Neural cell (in vitro differentiated cells): ENCODE measurements around the gene AGK. TPM values are rescaled to one million over a fixed set of nuclear protein-coding genes. Genes with fewer than 3 reads are reported as not detected.

Experiments
- H2AFZ ChIP-seq: fragments of 200-600, 300-800 bp; sonication (generic), shearing (Covaris generic); 2 replicates; pipeline ENCODE4 v1.6.0; 2014; ENCODE audit warnings: low read depth, mild to moderate bottlenecking, antibody characterized with exemption, low read length, moderate library complexity
- H3F3A ChIP-seq: fragments of 200-600 bp; shearing (Covaris generic); 2 replicates; pipeline ENCODE4 v1.6.1; 2016; ENCODE audit warnings: mild to moderate bottlenecking, moderate library complexity, mixed read lengths, antibody characterized with exemption, low read length; ENCODE audit not compliant: insufficient read depth, poor library complexity, severe bottlenecking
- H3K27ac ChIP-seq: fragments of 200-600, 300-800 bp; sonication (generic), shearing (Covaris generic); 2 replicates; pipeline ENCODE4 v1.5.1; 2014; ENCODE audit warnings: mild to moderate bottlenecking, low read length, moderate library complexity
- H3K27me3 ChIP-seq: fragments of 300-800, 200-600 bp; sonication (generic), shearing (Covaris generic); 2 replicates; pipeline ENCODE4 v1.6.0; 2014; ENCODE audit warnings: mild to moderate bottlenecking, low read depth, low read length, moderate library complexity; ENCODE audit not compliant: insufficient read depth
- H3K36me3 ChIP-seq: fragments of 300-800, 200-600 bp; sonication (generic), shearing (Covaris generic); 2 replicates; pipeline ENCODE4 v1.5.1; 2014; ENCODE audit warnings: mild to moderate bottlenecking, antibody characterized with exemption, low read length, moderate library complexity; ENCODE audit not compliant: insufficient read depth
- H3K4me2 ChIP-seq: fragments of 300-800, 200-600 bp; sonication (generic), shearing (Covaris generic); 2 replicates; pipeline ENCODE4 v1.6.0; 2014; ENCODE audit warnings: mild to moderate bottlenecking, low read length
- H3K4me3 ChIP-seq: fragments of 300-800, 200-600 bp; sonication (generic), shearing (Covaris generic); 2 replicates; pipeline ENCODE4 v1.5.1; 2014; ENCODE audit warnings: mild to moderate bottlenecking, low read length, moderate library complexity
- H3K79me2 ChIP-seq: fragments of 200-600 bp; shearing (Covaris generic); replicated peaks from 2 replicates; pipeline ENCODE4 v1.6.0; 2014; ENCODE audit warnings: mild to moderate bottlenecking, low read length, moderate library complexity; ENCODE audit not compliant: insufficient read depth
- H3K9ac ChIP-seq: fragments of 300-800, 200-600 bp; sonication (generic), shearing (Covaris generic); 2 replicates; pipeline ENCODE4 v1.6.1; 2016; ENCODE audit warnings: mild to moderate bottlenecking, low read length, mixed read lengths
- H3K9me2 ChIP-seq: fragments of 200-600 bp; shearing (Covaris generic); 2 replicates; pipeline ENCODE4 v1.6.1; 2016; ENCODE audit warnings: mild to moderate bottlenecking, low read length, mixed read lengths; ENCODE audit not compliant: insufficient read depth
- H3K9me3 ChIP-seq: fragments of 200-600, 300-800 bp; sonication (generic), shearing (Covaris generic); 2 replicates; pipeline ENCODE4 v1.6.1; 2016; ENCODE audit warnings: mild to moderate bottlenecking, mixed run types, low read length, moderate library complexity, mixed read lengths
- H4K20me1 ChIP-seq: fragments of 200-600 bp; shearing (Covaris generic); 2 replicates; pipeline ENCODE4 v1.6.1; 2016; ENCODE audit warnings: mild to moderate bottlenecking, mixed run types; ENCODE audit not compliant: insufficient read depth
- CTCF ChIP-seq: fragments of 450-650 bp; IDR thresholded peaks from 2 replicates; pipeline ENCODE4 v1.5.1; 2014; ENCODE audit warnings: antibody characterized with exemption, mild to moderate bottlenecking, moderate library complexity; ENCODE audit not compliant: poor library complexity, severe bottlenecking
- EP300 ChIP-seq: fragments of 450-650 bp; conservative IDR thresholded peaks from 2 replicates; pipeline ENCODE4 v1.6.1; 2014; ENCODE audit warnings: antibody characterized with exemption, mild to moderate bottlenecking, moderate library complexity; ENCODE audit not compliant: poor library complexity, severe bottlenecking
- EZH2 ChIP-seq: fragments of 200-600, 300-800 bp; shearing (Covaris generic), sonication (generic); IDR thresholded peaks from 2 replicates; pipeline ENCODE4 v1.6.1; 2014; ENCODE audit warnings: antibody characterized with exemption, low read length, borderline replicate concordance, mild to moderate bottlenecking; ENCODE audit not compliant: insufficient read depth, poor library complexity, severe bottlenecking
- MXI1 ChIP-seq: fragments of 450-650 bp; conservative IDR thresholded peaks from 2 replicates; pipeline ENCODE4 v1.6.1; 2014; ENCODE audit warnings: antibody characterized with exemption, mild to moderate bottlenecking; ENCODE audit not compliant: poor library complexity, severe bottlenecking
- POLR2AphosphoS5 ChIP-seq: IDR thresholded peaks from 2 replicates; pipeline ENCODE4 v1.6.1; 2012
- RAD21 ChIP-seq: fragments of 450-650 bp; conservative IDR thresholded peaks from 2 replicates; pipeline ENCODE4 v1.6.1; 2014; ENCODE audit warnings: antibody characterized with exemption, mild to moderate bottlenecking, moderate library complexity
- REST ChIP-seq: IDR thresholded peaks from 2 replicates; pipeline ENCODE4 v1.6.1; 2012; ENCODE audit warnings: borderline replicate concordance
- SMC3 ChIP-seq: fragments of 450-650 bp; conservative IDR thresholded peaks from 2 replicates; pipeline ENCODE4 v1.6.1; 2014; ENCODE audit warnings: antibody characterized with exemption, mild to moderate bottlenecking, moderate library complexity; ENCODE audit not compliant: poor library complexity
- TAF1 ChIP-seq: IDR thresholded peaks from 2 replicates; pipeline ENCODE4 v1.6.1; 2012; ENCODE audit warnings: low read depth
- polyA plus RNA-seq: library from polyadenylated mRNA; depleted of rRNA; stranded (reverse); fragments of >200 nt; gene quantifications from 2 replicates; pipeline ENCODE4 v1.2.3, GENCODE V29; 2014

Gene AGK
- polyA plus RNA-seq, 1 donor from 2014 or later, result 59.8 TPM

GRCh38 chr7:141537906-141538305, 13.3 kb upstream of the AGK start:
- no peak overlapping the region for H3K4me3 ChIP-seq
- H3K27me3 ChIP-seq, result no peaks in the 10 kb centered on the region
- H3K9ac ChIP-seq, result no peak overlapping the region
- no peaks in the 10 kb centered on the region for H3K36me3 ChIP-seq
- no peaks in the 10 kb centered on the region for H3K79me2 ChIP-seq
- H3K4me2 ChIP-seq, result no peak overlapping the region
- TF ChIP-seq EZH2 (no peak), REST (no peak), CTCF (no peak)
- H3K9me2 ChIP-seq, result no peaks in the 10 kb centered on the region
- no peak overlapping the region for H3K27ac ChIP-seq
- H3K9me3 ChIP-seq, result no peaks in the 10 kb centered on the region
- H3F3A ChIP-seq, result no peaks in the 10 kb centered on the region
- H4K20me1 ChIP-seq, result no peaks in the 10 kb centered on the region
- H2AFZ ChIP-seq, result no peak overlapping the region

- H3K27ac ChIP-seq, result no peak overlapping the region
- H2AFZ ChIP-seq, result no peak overlapping the region
- H3K9me2 ChIP-seq, result no peaks in the 10 kb centered on the region
- no peaks in the 10 kb centered on the region for H3F3A ChIP-seq
- H3K27me3 ChIP-seq, result no peaks in the 10 kb centered on the region
- H3K4me3 ChIP-seq, result no peak overlapping the region
- TF ChIP-seq RAD21 (no peak), TAF1 (no peak), EP300 (no peak), SMC3 (no peak), EZH2 (no peak), POLR2AphosphoS5 (no peak)
- H4K20me1 ChIP-seq, result no peaks in the 10 kb centered on the region
- H3K9ac ChIP-seq, result no peak overlapping the region
- H3K36me3 ChIP-seq, result no peaks in the 10 kb centered on the region
- no peaks in the 10 kb centered on the region for H3K9me3 ChIP-seq
- no peak overlapping the region for H3K4me2 ChIP-seq
- H3K79me2 ChIP-seq, result no peaks in the 10 kb centered on the region
Observed at GRCh38 chr7:141541375-141541774, 9.8 kb upstream of the AGK start.

- Histone ChIP-seq H3K79me2 (no peaks in the 10 kb centered on the region), H3K4me3 (no peak overlapping the region), H2AFZ (no peak overlapping the region), H4K20me1 (no peaks in the 10 kb centered on the region), H3K36me3 (no peaks in the 10 kb centered on the region), H3K9me2 (no peaks in the 10 kb centered on the region), H3K27me3 (no peaks in the 10 kb centered on the region), H3K27ac (no peak overlapping the region), H3F3A (no peaks in the 10 kb centered on the region), H3K9ac (no peak overlapping the region), H3K9me3 (no peaks in the 10 kb centered on the region), H3K4me2 (no peak overlapping the region)
- TF ChIP-seq RAD21 (no peak), POLR2AphosphoS5 (no peak), TAF1 (no peak), CTCF (no peak), EZH2 (no peak), SMC3 (no peak), EP300 (no peak), MXI1 (no peak), REST (no peak)
Observed at GRCh38 chr7:141544831-141545230, 6.4 kb upstream of the AGK start.
